Muscle of arm (tissue), 12 donors: ENCODE results near the gene CNOT6. TPM values are rescaled to one million over a fixed set of nuclear protein-coding genes. Genes with fewer than 3 reads are reported as not detected.

Experiments used
- DNase-seq: peaks from one replicate; pipeline ENCODE4 v3.0.0-alpha.2; 2013
- polyA plus RNA-seq, 12 donors: library from polyadenylated mRNA; unstranded; fragments of 120-200 nt; gene quantifications; one replicate each; pipeline ENCODE4 v1.2.1, GENCODE V29; 2013; ENCODE audit not compliant: insufficient read length in 12 of 12

The CNOT6 gene
- polyA plus RNA-seq, 12 donors: 22.1 to 37.2 (median 29.2) TPM; not detected in 1

GRCh38 chr5:180598797-180599589 is 104.8 kb downstream of the CNOT6 start:
- DNase-seq: no peak

- no peak for DNase-seq
Measured at GRCh38 chr5:180599590-180599914, 105.4 kb downstream of the CNOT6 start.

GRCh38 chr5:180599981-180600553 is 105.9 kb downstream of the CNOT6 start:
- no peak for DNase-seq

GRCh38 chr5:180600554-180601041 is 106.4 kb downstream of the CNOT6 start:
- DNase-seq: no peak

DNA sequence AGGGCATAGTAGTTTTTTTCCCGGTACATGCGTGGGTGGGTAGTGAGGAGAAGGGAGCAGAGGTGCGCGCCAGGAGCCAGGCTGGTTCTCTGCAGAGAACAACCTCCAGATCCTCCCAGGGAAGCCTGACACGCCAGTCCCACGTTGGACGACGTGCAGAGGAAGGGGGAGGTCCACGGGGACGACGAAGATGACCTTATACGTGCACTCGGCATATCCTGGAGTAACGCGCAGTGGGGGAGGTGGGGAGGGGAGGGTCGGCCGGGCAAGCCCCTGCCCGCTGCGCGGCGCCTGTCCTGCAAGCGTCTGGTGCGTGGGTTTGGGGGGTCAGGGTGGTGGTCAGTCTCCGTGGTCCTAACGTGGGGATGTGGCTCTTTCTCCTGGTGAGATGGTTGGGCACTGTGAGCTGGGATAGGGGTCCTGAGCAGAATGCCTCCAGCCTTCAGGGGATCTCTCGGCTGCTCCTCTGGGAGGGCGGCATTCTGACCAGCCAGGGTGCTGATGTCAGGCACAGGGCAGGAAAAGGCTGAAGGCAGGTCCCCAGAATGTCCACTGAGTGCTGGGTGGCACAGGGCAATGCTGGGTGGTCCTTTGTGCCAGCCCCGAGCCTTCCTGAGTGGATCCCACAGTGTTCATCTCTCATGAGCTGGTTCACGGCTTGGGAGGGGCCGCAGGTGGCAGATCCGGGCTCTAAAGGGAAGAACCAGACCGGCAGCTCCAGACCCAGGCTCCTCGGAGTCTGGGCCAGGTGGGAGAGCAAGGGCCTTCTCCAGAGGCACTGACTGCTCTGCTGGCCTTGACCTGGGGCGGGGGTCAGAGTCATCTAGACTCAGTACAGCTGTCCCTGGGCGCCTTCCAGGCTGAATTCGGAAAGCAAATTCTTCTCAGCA is 107.7 kb downstream of the CNOT6 start:
- DNase-seq: no peak

GRCh38 chr5:180602481-180603075 is 108.4 kb downstream of the CNOT6 start:
- DNase-seq: no peak

- DNase-seq: no peak
Measured at GRCh38 chr5:180603076-180603594, 109.0 kb downstream of the CNOT6 start.

- DNase-seq: no peak
Measured at GRCh38 chr5:180604271-180604670, 110.1 kb downstream of the CNOT6 start.

- no peak for DNase-seq
Measured at GRCh38 chr5:180605554-180606214, 111.5 kb downstream of the CNOT6 start.

GRCh38 chr5:180606215-180606785 is 112.1 kb downstream of the CNOT6 start:
- DNase-seq: no peak

- no peak for DNase-seq
Measured at GRCh38 chr5:180607861-180608571, 113.8 kb downstream of the CNOT6 start.

DNA sequence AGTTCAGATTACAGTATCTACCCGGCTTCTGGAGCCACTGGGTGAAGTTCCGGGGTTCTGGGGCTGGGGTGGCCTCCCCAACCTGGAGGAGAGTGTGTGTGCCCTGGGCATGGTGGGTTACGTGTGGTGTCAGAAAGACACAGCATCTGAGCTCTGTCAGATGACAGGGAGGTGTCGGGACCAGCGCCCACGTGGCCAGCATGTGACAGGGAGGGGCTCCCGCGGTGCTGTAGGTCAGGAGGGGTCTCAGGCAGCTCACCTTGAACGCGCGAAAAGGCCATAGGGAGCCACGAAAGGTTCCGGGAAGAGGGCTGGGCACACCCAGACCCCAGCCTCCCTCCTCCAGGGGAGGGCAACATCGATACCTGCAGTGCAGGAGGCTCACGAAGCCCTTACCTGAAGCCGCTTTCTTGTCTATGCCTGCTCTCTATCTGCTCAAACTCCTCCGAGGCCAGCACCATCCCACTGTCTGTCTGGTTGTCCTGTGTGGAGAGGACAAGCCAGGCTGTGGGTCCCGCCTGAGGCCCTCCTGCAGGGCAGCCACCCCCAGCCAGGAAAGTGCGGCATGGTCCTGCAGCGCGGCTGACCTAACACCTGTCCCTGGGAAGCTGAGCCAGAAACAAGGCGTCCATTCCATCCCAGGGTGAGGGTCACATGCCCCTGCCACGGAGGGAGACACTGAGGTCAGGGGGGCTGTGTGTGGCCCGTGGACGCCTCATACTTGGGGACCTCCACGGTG is 114.6 kb downstream of the CNOT6 start:
- DNase-seq: no peak

DNA sequence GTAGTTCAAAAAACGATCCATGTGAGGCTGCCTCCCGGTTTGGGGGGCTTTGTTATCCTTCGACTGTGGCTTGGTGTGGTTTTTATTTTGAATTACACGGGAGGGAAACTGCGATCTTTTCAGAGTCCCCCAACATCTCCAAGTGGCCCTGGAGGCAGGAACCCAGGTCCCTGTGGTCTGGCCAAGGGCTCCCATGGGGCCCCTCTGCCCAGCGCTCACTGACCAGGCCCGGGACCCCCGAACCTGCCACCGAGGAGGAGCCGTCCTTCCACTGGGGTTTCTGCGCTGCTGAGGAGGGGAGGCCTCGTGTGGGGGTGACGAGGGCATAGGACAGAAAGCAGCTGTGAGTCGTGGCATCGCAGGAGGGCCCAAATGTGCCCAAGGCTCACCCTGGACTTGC is 115.2 kb downstream of the CNOT6 start:
- no peak for DNase-seq

DNA sequence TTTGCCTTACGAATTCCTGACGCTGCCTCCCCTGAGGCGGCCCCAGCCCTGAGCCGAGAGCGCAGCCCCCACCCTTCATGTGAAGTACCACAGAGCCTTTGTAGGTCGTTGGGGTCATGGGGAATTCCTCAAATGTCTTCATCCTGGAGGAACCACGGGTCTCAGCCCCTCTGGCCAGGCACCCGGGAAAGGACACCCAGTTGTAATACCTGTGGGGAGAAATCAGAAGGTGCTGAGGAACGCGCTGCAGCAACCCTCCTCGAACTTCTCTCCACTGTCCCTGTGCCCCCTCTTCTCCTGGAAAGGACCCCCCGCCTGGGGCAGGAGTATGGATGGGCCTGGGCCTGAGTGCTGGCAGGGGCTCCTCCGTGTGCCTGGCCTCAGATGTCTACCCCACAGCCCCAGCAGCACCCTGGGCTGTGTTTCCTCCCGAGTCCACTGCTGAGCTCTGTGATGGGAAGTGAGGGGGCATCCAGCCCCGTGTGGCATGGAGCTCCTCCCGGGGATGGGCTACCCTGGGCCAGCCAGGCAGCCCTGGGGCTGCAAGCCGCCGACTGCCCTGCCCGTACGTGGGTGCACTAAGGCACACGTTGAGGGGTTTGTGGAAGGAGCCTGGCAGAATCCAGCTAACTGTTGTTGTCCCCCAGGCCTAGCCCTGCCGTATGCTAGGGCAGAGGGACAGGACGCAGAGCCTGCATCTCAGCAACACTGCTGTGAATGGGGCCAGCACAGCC is 115.8 kb downstream of the CNOT6 start:
- no peak for DNase-seq

GRCh38 chr5:180611140-180611850 is 117.1 kb downstream of the CNOT6 start:
- DNase-seq: no peak

DNA sequence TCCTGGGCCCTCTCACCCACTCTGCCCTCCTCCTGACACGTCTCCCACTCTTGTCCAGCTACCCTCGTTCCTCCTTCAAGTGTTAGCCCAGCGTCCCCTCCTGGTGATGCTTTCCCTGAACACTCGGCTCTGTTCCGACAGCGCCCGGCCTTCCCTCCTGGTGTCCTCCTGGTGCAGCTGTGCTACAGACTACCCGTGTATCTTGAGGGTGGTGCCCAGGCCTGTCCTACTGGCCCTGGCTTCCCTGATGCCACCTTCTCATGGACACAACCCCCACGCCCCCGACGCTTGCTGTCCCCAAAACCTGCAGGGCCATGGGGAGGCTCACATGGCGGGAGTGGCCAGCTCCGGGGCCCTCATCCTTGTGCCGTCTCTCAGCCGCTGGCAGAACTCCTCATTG is 118.5 kb downstream of the CNOT6 start:
- no peak for DNase-seq

- DNase-seq: no peak
Measured at GRCh38 chr5:180613188-180613813, 119.1 kb downstream of the CNOT6 start.

DNA sequence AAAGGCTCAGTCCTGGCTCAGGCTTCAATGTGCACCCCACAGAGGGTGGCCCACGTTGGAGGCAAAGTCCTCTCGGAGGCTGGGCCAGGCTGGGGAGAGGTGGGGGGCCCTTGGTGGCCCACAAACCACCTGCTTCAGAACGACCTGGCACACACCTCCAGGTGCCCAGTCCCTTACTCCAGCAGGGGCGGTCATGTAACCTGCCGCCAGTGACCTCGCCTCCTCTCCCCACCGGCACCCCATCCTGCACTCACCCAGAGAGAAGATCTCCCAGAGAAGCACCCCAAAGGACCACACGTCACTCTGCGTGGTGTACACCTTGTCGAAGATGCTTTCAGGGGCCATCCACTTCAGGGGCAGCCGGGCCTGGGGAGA is 119.6 kb downstream of the CNOT6 start:
- no peak for DNase-seq
